Sigmoid colon (tissue), 7 donors: Measurements from ENCODE around the gene ACACA. TPM values are rescaled to one million over a fixed set of nuclear protein-coding genes. Genes with fewer than 3 reads are reported as not detected.

ENCODE experiments used
- DNase-seq: peaks from one replicate; pipeline ENCODE4 v3.0.0-alpha.2; 2019
- H3K27ac ChIP-seq, 4 donors: fragments of 200-600 bp; sonication (generic); one replicate each; pipeline ENCODE4 v1.5.1; 2016 to 2019; ENCODE audit warnings: mild to moderate bottlenecking in 1 of 4
- H3K27me3 ChIP-seq, 3 donors: fragments of 200-600 bp; sonication (generic); one replicate each; pipeline ENCODE4 v1.5.1; 2019; ENCODE audit warnings: mild to moderate bottlenecking in 1 of 3
- H3K36me3 ChIP-seq, 4 donors: fragments of 200-600 bp; sonication (generic); one replicate each; pipeline ENCODE4 v1.5.1; 2016 to 2019
- H3K4me1 ChIP-seq, 4 donors: fragments of 200-600 bp; sonication (generic); one replicate each; pipeline ENCODE4 v1.5.1; 2017 to 2019
- H3K4me3 ChIP-seq, 4 donors: fragments of 200-600 bp; sonication (generic); one replicate each; pipeline ENCODE4 v1.5.1; 2017 to 2019; ENCODE audit warnings: mild to moderate bottlenecking in 2 of 4, moderate library complexity in 1 of 4
- H3K9me3 ChIP-seq, 4 donors: fragments of 200-600 bp in 3 of 4; sonication (generic) in 3 of 4; one replicate each; pipeline versions ENCODE4 v1.5.1 to v1.6.1; 2013 to 2019
- EP300 ChIP-seq, 4 donors: sonication (generic); formaldehyde crosslinking; IDR thresholded peaks; one replicate each; pipeline ENCODE4 v1.6.1; 2017; ENCODE audit warnings: antibody characterized with exemption in 4 of 4
- POLR2A ChIP-seq, 2 donors: fragments of 450-650 bp; IDR thresholded peaks; one replicate each; pipeline ENCODE4 v1.6.1; 2016; ENCODE audit warnings: antibody characterized with exemption in 2 of 2, mild to moderate bottlenecking in 2 of 2, moderate library complexity in 2 of 2
- POLR2AphosphoS5 ChIP-seq, 4 donors: sonication (generic); formaldehyde crosslinking; IDR thresholded peaks; one replicate each; pipeline ENCODE4 v1.6.1; 2017; ENCODE audit warnings: antibody characterized with exemption in 4 of 4
- WGBS, 2 donors: extraction: QIAGEN DNeasy Blood & Tissue Kit; methylation state at CpG; one replicate each; pipeline ENCODE4 v1.1.7; 2013; 5-methylcytosine and 5-hydroxymethylcytosine counted together
- intact Hi-C: fragments of 100-400 bp; cut with DNase I; formaldehyde crosslinking; loops from one replicate; pipeline ENCODE4 v1.15.1; 2023
- polyA plus RNA-seq, 3 donors: library from polyadenylated mRNA; stranded (reverse); fragments of 200-250 nt; gene quantifications; one replicate each; pipeline ENCODE4 v1.2.3, GENCODE V29; 2013
- total RNA-seq, 4 donors: library from RNA; depleted of rRNA; stranded (reverse); fragments of >200 nt; gene quantifications; one replicate each; pipeline ENCODE4 v1.1.0, GENCODE V29; 2016
- TF ChIP-seq, protein P1 (sequence below), 4 experiments: fragments of 450-650 bp in 3 of 4; fragments of 200-600 bp in 1 of 4; IDR thresholded peaks; one replicate each; pipeline ENCODE4 v1.5.1; 2016 to 2019; ENCODE audit warnings: antibody characterized with exemption in 4 of 4, mild to moderate bottlenecking in 3 of 4, moderate library complexity in 2 of 4
- donor health status: healthy with polysubstance abuse.
- donor health status: Bipolar disorder and iron deficiency.
- donor health status: healthy.

Gene ACACA
- total and polyA plus RNA-seq, 7 donors = 10.8 to 38.9 (median 27.6) TPM

DNA sequence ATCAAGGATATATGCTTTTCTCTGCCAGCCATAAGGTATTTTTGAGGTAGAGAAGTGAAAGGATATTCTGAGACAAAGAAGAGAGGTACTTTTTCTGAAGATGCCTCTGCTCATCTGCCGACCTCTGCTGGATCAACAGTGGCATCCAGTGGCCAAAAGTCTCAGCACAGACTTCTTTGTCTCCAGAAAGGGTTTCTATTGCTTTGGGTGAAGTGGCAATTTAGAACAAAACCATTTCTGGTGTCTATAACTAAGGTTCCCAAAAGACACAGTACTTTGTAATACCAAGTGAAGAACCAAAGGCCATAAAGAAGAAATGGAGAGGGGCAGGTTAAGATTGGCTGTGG, 186.1 kb downstream of the ACACA start:
- no peak for TF ChIP-seq POLR2A (IDR thresholded peaks at IDR 0.05)
- TF ChIP-seq, protein P1, sequence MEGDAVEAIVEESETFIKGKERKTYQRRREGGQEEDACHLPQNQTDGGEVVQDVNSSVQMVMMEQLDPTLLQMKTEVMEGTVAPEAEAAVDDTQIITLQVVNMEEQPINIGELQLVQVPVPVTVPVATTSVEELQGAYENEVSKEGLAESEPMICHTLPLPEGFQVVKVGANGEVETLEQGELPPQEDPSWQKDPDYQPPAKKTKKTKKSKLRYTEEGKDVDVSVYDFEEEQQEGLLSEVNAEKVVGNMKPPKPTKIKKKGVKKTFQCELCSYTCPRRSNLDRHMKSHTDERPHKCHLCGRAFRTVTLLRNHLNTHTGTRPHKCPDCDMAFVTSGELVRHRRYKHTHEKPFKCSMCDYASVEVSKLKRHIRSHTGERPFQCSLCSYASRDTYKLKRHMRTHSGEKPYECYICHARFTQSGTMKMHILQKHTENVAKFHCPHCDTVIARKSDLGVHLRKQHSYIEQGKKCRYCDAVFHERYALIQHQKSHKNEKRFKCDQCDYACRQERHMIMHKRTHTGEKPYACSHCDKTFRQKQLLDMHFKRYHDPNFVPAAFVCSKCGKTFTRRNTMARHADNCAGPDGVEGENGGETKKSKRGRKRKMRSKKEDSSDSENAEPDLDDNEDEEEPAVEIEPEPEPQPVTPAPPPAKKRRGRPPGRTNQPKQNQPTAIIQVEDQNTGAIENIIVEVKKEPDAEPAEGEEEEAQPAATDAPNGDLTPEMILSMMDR (IDR thresholded peaks at IDR 0.05) = peak in 1 of 4 experiments; percentile 19
- TF ChIP-seq POLR2AphosphoS5 (IDR thresholded peaks at IDR 0.05) = no peak
- no peak for TF ChIP-seq EP300 (IDR thresholded peaks at IDR 0.05)
- WGBS, 2 donors = 34 to 50% methylated on average over 1 of the region's 1 CpG

DNA sequence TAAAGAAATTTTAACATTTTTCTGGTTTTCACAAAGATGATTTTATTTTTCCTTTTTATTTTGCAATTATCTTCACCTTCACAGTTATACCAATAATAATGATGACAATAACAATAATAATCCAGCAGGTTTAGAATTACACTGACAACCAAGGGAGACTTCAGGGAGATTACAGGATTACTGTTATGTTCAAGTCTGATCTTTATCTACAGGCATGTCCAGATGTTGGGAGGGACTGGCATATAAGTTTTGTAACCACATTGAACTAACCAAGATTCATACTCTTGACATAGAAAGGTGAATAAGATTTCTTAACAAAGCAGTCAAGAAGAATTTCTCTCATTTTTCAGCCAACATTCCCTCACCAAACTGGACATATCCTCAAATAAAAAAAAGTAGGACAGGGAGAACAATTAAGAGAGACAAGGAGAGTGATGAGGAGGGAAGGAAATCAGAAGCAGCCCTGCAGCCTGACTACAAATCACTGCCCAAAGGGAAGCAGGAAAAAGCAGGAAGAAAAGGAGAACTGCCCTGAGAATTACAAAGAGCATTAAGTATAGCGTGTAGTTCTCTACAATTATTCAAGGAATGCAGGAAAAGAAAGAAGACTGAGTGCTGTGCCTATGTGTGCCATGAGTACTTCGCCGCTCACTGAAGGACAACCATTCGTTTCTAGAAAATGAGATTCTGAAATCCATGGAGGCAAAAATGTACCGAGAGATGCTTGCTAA, 186.6 kb downstream of the ACACA start:
- intact Hi-C loops = no loop called here
- H3K4me1 ChIP-seq = no peaks in the 10 kb centered on the region
- no peaks in the 10 kb centered on the region for H3K27me3 ChIP-seq
- H3K4me3 ChIP-seq = no peak overlapping the region
- no peak for DNase-seq
- TF ChIP-seq, protein P1 (IDR thresholded peaks at IDR 0.05) = no peak
- TF ChIP-seq POLR2A (IDR thresholded peaks at IDR 0.05) = no peak
- no peak for TF ChIP-seq POLR2AphosphoS5 (IDR thresholded peaks at IDR 0.05)
- no peak for TF ChIP-seq EP300 (IDR thresholded peaks at IDR 0.05)
- no peak overlapping the region for H3K27ac ChIP-seq
- 91 to 95% methylated on average over 5 of the region's 5 CpGs for WGBS, 2 donors
- no peaks in the 10 kb centered on the region for H3K9me3 ChIP-seq
- peaks cover 0 to 67% (median 4%) of the 10 kb centered on the region in 4 donors for H3K36me3 ChIP-seq

More for the DNA sequence above, 186.1 kb downstream of the ACACA start:
- H3K27ac ChIP-seq = no peak overlapping the region
- H3K27me3 ChIP-seq = no peaks in the 10 kb centered on the region
- no peaks in the 10 kb centered on the region for H3K9me3 ChIP-seq
- no peak overlapping the region for H3K4me3 ChIP-seq
- intact Hi-C loops = no loop called here
- DNase-seq = no peak
- H3K4me1 ChIP-seq = no peaks in the 10 kb centered on the region
- peaks cover 0 to 71% (median 7%) of the 10 kb centered on the region in 4 donors for H3K36me3 ChIP-seq

DNA sequence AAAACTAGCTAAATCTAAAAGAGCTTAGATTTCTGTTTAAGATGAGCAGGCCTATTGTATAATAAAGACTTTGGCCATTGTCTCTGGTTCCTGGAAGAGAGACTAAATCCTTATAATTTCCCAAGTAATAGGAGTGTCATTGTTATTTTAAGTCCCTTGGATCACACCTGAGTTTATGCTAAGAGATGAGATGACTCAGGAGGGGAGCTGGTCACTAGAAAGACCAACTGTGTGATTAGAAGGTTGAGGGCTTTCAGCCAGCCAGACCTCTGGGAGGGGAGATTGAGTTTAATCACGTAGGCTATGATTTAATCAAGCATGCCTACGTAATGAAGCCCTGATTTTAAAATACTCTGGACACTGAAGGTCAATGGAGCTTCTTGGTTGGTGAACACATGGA, 187.8 kb downstream of the ACACA start:
- TF ChIP-seq POLR2AphosphoS5 (IDR thresholded peaks at IDR 0.05) = no peak
- H3K4me1 ChIP-seq = no peaks in the 10 kb centered on the region
- H3K4me3 ChIP-seq = no peak overlapping the region
- 92 to 93% methylated on average over 2 of the region's 2 CpGs for WGBS, 2 donors
- H3K27me3 ChIP-seq = no peaks in the 10 kb centered on the region
- peaks cover 0 to 69% (median 4%) of the 10 kb centered on the region in 4 donors for H3K36me3 ChIP-seq
- intact Hi-C loops = no loop called here
- no peak overlapping the region for H3K27ac ChIP-seq
- H3K9me3 ChIP-seq = no peaks in the 10 kb centered on the region
- no peak for DNase-seq

GRCh38 chr17:37214416-37214815, 192.2 kb downstream of the ACACA start:
- H3K36me3 ChIP-seq = peaks cover 0 to 35% (median 0%) of the 10 kb centered on the region in 4 donors

DNA sequence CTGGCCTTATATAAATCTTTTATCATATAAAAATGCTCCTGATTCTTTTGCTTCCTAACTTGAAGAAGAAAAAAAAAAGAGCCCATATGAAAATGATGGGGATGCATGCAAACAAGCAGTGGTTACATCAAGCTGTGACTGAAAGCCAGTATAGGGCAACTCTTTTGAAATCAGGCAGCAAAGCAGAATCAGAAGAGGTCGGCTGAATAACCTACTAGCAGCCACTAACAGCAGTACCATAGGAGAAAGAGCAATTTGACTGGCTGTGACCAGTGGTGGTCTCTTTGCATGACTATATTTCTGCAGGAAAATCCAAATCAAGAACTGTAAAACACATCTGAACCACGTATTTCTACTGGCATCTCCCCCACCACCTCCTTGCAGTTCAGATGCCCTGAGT, 192.7 kb downstream of the ACACA start:
- Histone ChIP-seq H3K4me3 (no peak overlapping the region), H3K27ac (no peak overlapping the region), H3K27me3 (no peaks in the 10 kb centered on the region), H3K9me3 (no peaks in the 10 kb centered on the region), H3K36me3 (peaks cover 0 to 35% (median 0%) of the 10 kb centered on the region in 4 donors), H3K4me1 (no peaks in the 10 kb centered on the region)
- WGBS, 2 donors = 86 to 91% methylated on average over 2 of the region's 2 CpGs
- no peak for DNase-seq
- intact Hi-C loops = no loop called here
- TF ChIP-seq EP300 (IDR thresholded peaks at IDR 0.05) (no peak), POLR2AphosphoS5 (IDR thresholded peaks at IDR 0.05) (no peak), POLR2A (IDR thresholded peaks at IDR 0.05) (no peak)
- TF ChIP-seq, protein P1 (IDR thresholded peaks at IDR 0.05) = no peak

More at GRCh38 chr17:37214416-37214815, 192.2 kb downstream of the ACACA start:
- Histone ChIP-seq H3K4me1 (no peaks in the 10 kb centered on the region), H3K9me3 (no peaks in the 10 kb centered on the region), H3K4me3 (no peak overlapping the region), H3K27ac (no peak overlapping the region), H3K27me3 (no peaks in the 10 kb centered on the region)
- no peak for DNase-seq
- TF ChIP-seq POLR2A (IDR thresholded peaks at IDR 0.05) (no peak), POLR2AphosphoS5 (IDR thresholded peaks at IDR 0.05) (no peak), EP300 (IDR thresholded peaks at IDR 0.05) (no peak)
- TF ChIP-seq, protein P1 (IDR thresholded peaks at IDR 0.05) = no peak
- 93 to 95% methylated on average over 3 of the region's 3 CpGs for WGBS, 2 donors
- intact Hi-C loops = no loop called here
